T47D (cell line): Measurements from ENCODE around the gene CRISPLD2.

Experiments
- DNase-seq, 2 experiments: peaks; one replicate each; pipeline versions ENCODE4 v3.0.0 to v3.0.0-alpha.2; 2011 to 2012; ENCODE audit warnings: low read depth in 1 of 2, low spot score in 1 of 2
- JUND ChIP-seq: IDR thresholded peaks from 2 replicates; pipeline ENCODE4 v1.6.1; 2012; ENCODE audit warnings: low read depth
- in situ Hi-C: cut with HindIII; loops from 2 replicates; pipeline ENCODE4 v1.10.0; 2016; ENCODE audit warnings: low sequenced_read_pairs, low pct_unique_long_range_greater_than_20kb

The CRISPLD2 gene

DNA sequence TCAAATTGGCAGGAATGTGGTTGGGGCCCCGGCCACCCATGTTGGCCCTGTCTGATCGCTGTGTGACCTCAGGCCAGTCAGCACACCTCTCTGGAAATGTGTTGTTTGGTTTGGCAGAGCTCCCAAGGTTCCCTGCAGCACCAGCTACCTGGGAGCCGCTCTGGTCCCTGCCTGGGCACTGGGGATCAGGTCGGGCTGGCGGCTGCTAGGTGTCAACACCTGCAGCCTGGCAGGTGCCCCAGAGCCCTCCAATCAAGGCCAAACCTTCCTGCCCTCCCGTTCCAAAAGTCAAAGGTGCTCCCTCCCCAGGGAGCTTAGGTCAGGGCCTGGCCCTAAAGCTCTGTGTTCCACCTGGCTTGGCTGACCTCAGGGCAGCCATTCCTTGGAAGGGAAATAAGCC lies 135.6 kb downstream of the CRISPLD2 start:
- no peak for TF ChIP-seq JUND
- in situ Hi-C loops, result no loop called here
- DNase-seq, result peak in 1 of 2 experiments; percentile 53

DNA sequence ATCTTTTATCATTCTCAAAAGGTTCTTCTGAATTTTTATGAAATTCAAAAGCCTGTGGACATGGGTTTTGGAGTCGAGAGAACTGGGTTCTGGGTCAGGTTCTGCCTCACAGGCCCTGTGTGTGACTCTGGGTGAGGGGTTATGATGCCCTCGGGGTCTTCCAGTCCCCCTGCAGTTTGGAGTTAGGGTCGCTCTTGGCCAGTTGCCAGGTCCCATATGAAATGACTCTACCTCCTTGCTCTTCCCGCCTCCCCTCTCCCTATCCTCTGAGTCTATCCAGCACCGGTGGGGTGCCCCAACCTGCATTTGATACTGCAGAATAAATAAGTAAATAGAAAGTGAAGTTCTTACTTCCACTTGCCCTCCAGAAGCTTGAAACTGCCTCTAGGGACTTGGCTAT lies 137.4 kb downstream of the CRISPLD2 start:
- TF ChIP-seq JUND, result no peak
- in situ Hi-C loops, result no loop called here
- DNase-seq, result no peak

DNA sequence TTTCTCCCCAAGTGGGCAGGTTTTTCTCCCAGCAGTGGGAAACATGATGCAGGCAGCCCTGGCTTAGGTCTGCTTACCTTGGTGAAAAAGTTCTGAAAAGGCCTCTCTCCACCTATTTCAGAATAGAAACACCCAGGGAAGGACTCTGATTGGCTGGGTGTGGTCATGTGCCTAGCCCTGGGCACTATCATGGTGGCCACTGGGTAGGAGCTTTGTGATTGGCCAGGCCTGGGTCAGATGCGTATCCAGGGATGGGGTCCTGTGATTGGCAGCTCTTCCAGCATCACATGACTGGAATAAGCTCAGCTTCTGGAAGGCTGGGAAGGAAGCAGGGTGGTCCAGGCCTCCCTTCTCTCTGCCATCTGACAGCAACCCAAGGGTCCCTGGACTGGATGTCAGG lies 138.0 kb downstream of the CRISPLD2 start:
- DNase-seq, result no peak
- TF ChIP-seq JUND, result no peak
- in situ Hi-C loops, result no loop called here
